GM23338 (cell line): ENCODE results near the gene EARS2. TPM values are rescaled to one million over a fixed set of nuclear protein-coding genes. Genes with fewer than 3 reads are reported as not detected.

Experiments used
- ATAC-seq: fragments of 200-7000 bp; cut with Tn5 transposase; 3 replicates; pipeline ENCODE4 v1.9.1; 2020
- DNase-seq: peaks from one replicate; pipeline ENCODE4 v3.0.0-alpha.2; 2015; ENCODE audit warnings: low spot score
- H2AFZ ChIP-seq: fragments of 200-600 bp; sonication (generic); 2 replicates; pipeline ENCODE4 v1.8.0; 2016; ENCODE audit warnings: antibody characterized with exemption, mild to moderate bottlenecking, moderate library complexity
- H3F3A ChIP-seq: fragments of 200-600 bp; sonication (generic); replicated peaks from 2 replicates; pipeline ENCODE4 v1.8.0; 2017; ENCODE audit warnings: antibody characterized with exemption, mixed run types, low read depth
- H3K27ac ChIP-seq: fragments of 200-600 bp; sonication (generic); 2 replicates; pipeline ENCODE4 v1.6.1; 2016; ENCODE audit warnings: low read depth
- H3K27me3 ChIP-seq: fragments of 200-600 bp; sonication (generic); 2 replicates; pipeline ENCODE4 v1.8.0; 2016; ENCODE audit warnings: mild to moderate bottlenecking, mixed run types, moderate library complexity; ENCODE audit not compliant: insufficient read depth
- H3K36me3 ChIP-seq: fragments of 200-600 bp; sonication (generic); 2 replicates; pipeline ENCODE4 v1.8.0; 2016; ENCODE audit warnings: mild to moderate bottlenecking; ENCODE audit not compliant: insufficient read depth
- H3K4me1 ChIP-seq: fragments of 200-600 bp; sonication (generic); 2 replicates; pipeline ENCODE4 v1.8.0; 2016; ENCODE audit warnings: mild to moderate bottlenecking, moderate library complexity; ENCODE audit not compliant: insufficient read depth
- H3K4me2 ChIP-seq: fragments of 200-600 bp; sonication (generic); 2 replicates; pipeline ENCODE4 v1.7.1; 2017; ENCODE audit warnings: mixed run types
- H3K4me3 ChIP-seq: fragments of 200-600 bp; sonication (generic); 2 replicates; pipeline ENCODE4 v1.6.1; 2016; ENCODE audit warnings: mixed run types
- H3K79me2 ChIP-seq: fragments of 200-600 bp; sonication (generic); replicated peaks from 2 replicates; pipeline ENCODE4 v1.8.0; 2017; ENCODE audit warnings: mild to moderate bottlenecking; ENCODE audit not compliant: insufficient read depth
- H3K9me2 ChIP-seq: fragments of 200-600 bp; sonication (generic); 2 replicates; pipeline ENCODE4 v1.8.0; 2017; ENCODE audit not compliant: insufficient read depth
- H4K20me1 ChIP-seq: fragments of 200-600 bp; sonication (generic); replicated peaks from 2 replicates; pipeline ENCODE4 v1.8.0; 2017; ENCODE audit warnings: mild to moderate bottlenecking; ENCODE audit not compliant: insufficient read depth
- H3K27ac Mint-ChIP-seq: 2 replicates; pipeline ENCODE4 v1.8.0; 2020; ENCODE audit warnings: inconsistent platforms, mild to moderate bottlenecking, moderate library complexity, mixed read lengths
- H3K27me3 Mint-ChIP-seq: 3 replicates; pipeline ENCODE4 v1.8.0; 2022; ENCODE audit warnings: low read depth, mild to moderate bottlenecking, moderate library complexity, mixed read lengths, inconsistent platforms; ENCODE audit not compliant: insufficient read depth, poor library complexity
- H3K36me3 Mint-ChIP-seq: 3 replicates; pipeline ENCODE4 v1.8.0; 2021; ENCODE audit warnings: low read depth, mild to moderate bottlenecking, inconsistent platforms, moderate library complexity, mixed read lengths
- H3K4me1 Mint-ChIP-seq: 3 replicates; pipeline ENCODE4 v1.8.0; 2020; ENCODE audit warnings: mild to moderate bottlenecking, inconsistent platforms, mixed read lengths
- H3K4me3 Mint-ChIP-seq: 3 replicates; pipeline ENCODE4 v1.8.0; 2021; ENCODE audit warnings: moderate library complexity, mild to moderate bottlenecking, inconsistent platforms, mixed read lengths
- H3K9me3 Mint-ChIP-seq: 3 replicates; pipeline ENCODE4 v1.8.0; 2020; ENCODE audit warnings: moderate library complexity, mild to moderate bottlenecking, inconsistent platforms, mixed read lengths
- CREB1 ChIP-seq: fragments of 250-450 bp; sonication (Bioruptor Pico); IDR thresholded peaks from 2 replicates; pipeline ENCODE4 v1.5.0; 2020; ENCODE audit warnings: low read depth, mild to moderate bottlenecking, moderate library complexity
- EZH2phosphoT487 ChIP-seq: fragments of 200-600 bp; sonication (generic); IDR thresholded peaks from one replicate; pipeline ENCODE4 v1.8.1; 2018; ENCODE audit warnings: antibody characterized with exemption; ENCODE audit not compliant: unreplicated experiment
- NANOG ChIP-seq: IDR thresholded peaks from 2 replicates; pipeline ENCODE4 v1.6.1; 2016; ENCODE audit warnings: antibody characterized with exemption, borderline replicate concordance
- POLR2AphosphoS5 ChIP-seq: IDR thresholded peaks from 2 replicates; pipeline ENCODE4 v1.6.1; 2016; ENCODE audit warnings: antibody characterized with exemption, low read depth
- REST ChIP-seq: IDR thresholded peaks from one replicate; pipeline ENCODE4 v1.6.1; 2018; ENCODE audit warnings: antibody characterized with exemption; ENCODE audit not compliant: unreplicated experiment
- ZNF114 ChIP-seq: fragments of 250-450 bp; sonication (Bioruptor Pico); IDR thresholded peaks from 2 replicates; pipeline ENCODE4 v1.5.0; 2020; ENCODE audit warnings: mild to moderate bottlenecking, moderate library complexity
- ZNF331 ChIP-seq: fragments of 250-450 bp; sonication (Bioruptor Pico); IDR thresholded peaks from 2 replicates; pipeline ENCODE4 v1.5.0; 2020; ENCODE audit warnings: low read depth, mild to moderate bottlenecking, moderate library complexity
- polyA plus RNA-seq: library from polyadenylated mRNA; unstranded; fragments of >200 nt; fragmentation: Nextera tagmentation; extraction: Ambion mirVana; gene quantifications from 2 replicates; pipeline ENCODE4 v1.2.1, GENCODE V29; 2016
- total RNA-seq: library from RNA; depleted of rRNA; stranded (reverse); fragments of >200 nt; shearing (Covaris generic); gene quantifications from 2 replicates; pipeline ENCODE4 v1.2.3, GENCODE V29; 2014
- TF ChIP-seq, protein P1 (sequence below), 2 experiments: fragments of 200-600 bp in 1 of 2; sonication (generic) in 1 of 2; conservative IDR thresholded peaks; 2 replicates each; pipeline versions ENCODE4 v1.5.1 to v1.6.1; 2016 to 2017; ENCODE audit warnings: antibody characterized with exemption in 2 of 2, low read depth in 2 of 2, mild to moderate bottlenecking in 2 of 2, moderate library complexity in 1 of 2

Gene EARS2
- total and polyA plus RNA-seq, 2 experiments from 2014 or later = 22.6 to 89.1 TPM

DNA sequence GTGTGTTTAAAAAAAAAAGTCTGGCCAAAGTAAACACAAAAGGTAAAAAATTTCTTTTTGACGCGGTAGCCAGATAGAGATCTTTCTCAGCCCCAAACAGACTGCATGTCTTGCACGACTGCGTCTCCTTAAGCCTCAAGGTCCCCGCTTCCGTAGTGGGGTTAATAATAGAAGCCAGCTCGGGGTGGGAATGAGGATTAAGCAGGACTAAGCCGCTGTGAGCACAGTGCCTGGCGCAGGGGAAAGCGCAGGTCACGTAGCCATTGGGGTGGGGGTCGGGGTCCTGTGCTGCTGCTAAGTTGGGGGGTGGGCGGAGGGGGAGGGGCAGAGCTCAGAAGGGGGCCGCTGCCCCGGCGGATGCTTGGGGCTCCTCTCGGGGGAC lies 47.4 kb downstream of the EARS2 start (continued):
- TF ChIP-seq REST = no peak
- TF ChIP-seq ZNF114 (CRISPR knock-in tag) = no peak
- no peak for TF ChIP-seq NANOG
- TF ChIP-seq, protein P1, sequence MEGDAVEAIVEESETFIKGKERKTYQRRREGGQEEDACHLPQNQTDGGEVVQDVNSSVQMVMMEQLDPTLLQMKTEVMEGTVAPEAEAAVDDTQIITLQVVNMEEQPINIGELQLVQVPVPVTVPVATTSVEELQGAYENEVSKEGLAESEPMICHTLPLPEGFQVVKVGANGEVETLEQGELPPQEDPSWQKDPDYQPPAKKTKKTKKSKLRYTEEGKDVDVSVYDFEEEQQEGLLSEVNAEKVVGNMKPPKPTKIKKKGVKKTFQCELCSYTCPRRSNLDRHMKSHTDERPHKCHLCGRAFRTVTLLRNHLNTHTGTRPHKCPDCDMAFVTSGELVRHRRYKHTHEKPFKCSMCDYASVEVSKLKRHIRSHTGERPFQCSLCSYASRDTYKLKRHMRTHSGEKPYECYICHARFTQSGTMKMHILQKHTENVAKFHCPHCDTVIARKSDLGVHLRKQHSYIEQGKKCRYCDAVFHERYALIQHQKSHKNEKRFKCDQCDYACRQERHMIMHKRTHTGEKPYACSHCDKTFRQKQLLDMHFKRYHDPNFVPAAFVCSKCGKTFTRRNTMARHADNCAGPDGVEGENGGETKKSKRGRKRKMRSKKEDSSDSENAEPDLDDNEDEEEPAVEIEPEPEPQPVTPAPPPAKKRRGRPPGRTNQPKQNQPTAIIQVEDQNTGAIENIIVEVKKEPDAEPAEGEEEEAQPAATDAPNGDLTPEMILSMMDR (conservative IDR thresholded peaks at IDR 0.05; ENCODE audit: low read depth in 2 of 2) = no peak
- TF ChIP-seq POLR2AphosphoS5 = no peak
- no peak for TF ChIP-seq EZH2phosphoT487
- no peak for TF ChIP-seq CREB1 (CRISPR knock-in tag)

GRCh38 chr16:23509441-23509754 lies 47.8 kb downstream of the EARS2 start:
- H3K4me1 Mint-ChIP-seq = peaks cover 31% of the 10 kb centered on the region
- no peaks in the 10 kb centered on the region for H3K27me3 ChIP-seq
- H3K4me1 ChIP-seq = peaks cover 22% of the 10 kb centered on the region
- H2AFZ ChIP-seq = no peak overlapping the region
- H3K9me2 ChIP-seq = no peaks in the 10 kb centered on the region
- H3K4me3 ChIP-seq = peak overlapping the region; percentile 72
- H4K20me1 ChIP-seq = peaks cover 43% of the 10 kb centered on the region
- TF ChIP-seq ZNF331 (CRISPR knock-in tag) (no peak), ZNF114 (CRISPR knock-in tag) (no peak)
- TF ChIP-seq, protein P1 (conservative IDR thresholded peaks at IDR 0.05; ENCODE audit: low read depth in 2 of 2) = no peak
- H3K36me3 ChIP-seq = no peaks in the 10 kb centered on the region
- H3K27ac ChIP-seq = no peak overlapping the region
- no peak for DNase-seq
- H3K4me3 Mint-ChIP-seq = peak overlapping the region; percentile 83
- peaks cover 12% of the 10 kb centered on the region for H3K36me3 Mint-ChIP-seq
- H3K27me3 Mint-ChIP-seq = peaks cover 5% of the 10 kb centered on the region
- ATAC-seq = no peak
- peak overlapping the region; percentile 58 for H3K27ac Mint-ChIP-seq
- no peaks in the 10 kb centered on the region; the same call in 2 of the 3 replicates for H3K9me3 Mint-ChIP-seq
- no peaks in the 10 kb centered on the region for H3F3A ChIP-seq
- H3K4me2 ChIP-seq = peak overlapping the region; percentile 89
- peaks cover 55% of the 10 kb centered on the region for H3K79me2 ChIP-seq
